Activated CD8-positive, alpha-beta memory T cell treated with anti-CD3 and anti-CD28 coated beads, Interleukin-2, amount 50 U/mL, for 24 hours (primary cell): ENCODE results near the gene TAS2R38.

Experiments
- DNase-seq: peaks from one replicate; pipeline ENCODE4 v3.0.0-alpha.2; 2020; ENCODE audit errors: extremely low read depth

The TAS2R38 gene

DNA sequence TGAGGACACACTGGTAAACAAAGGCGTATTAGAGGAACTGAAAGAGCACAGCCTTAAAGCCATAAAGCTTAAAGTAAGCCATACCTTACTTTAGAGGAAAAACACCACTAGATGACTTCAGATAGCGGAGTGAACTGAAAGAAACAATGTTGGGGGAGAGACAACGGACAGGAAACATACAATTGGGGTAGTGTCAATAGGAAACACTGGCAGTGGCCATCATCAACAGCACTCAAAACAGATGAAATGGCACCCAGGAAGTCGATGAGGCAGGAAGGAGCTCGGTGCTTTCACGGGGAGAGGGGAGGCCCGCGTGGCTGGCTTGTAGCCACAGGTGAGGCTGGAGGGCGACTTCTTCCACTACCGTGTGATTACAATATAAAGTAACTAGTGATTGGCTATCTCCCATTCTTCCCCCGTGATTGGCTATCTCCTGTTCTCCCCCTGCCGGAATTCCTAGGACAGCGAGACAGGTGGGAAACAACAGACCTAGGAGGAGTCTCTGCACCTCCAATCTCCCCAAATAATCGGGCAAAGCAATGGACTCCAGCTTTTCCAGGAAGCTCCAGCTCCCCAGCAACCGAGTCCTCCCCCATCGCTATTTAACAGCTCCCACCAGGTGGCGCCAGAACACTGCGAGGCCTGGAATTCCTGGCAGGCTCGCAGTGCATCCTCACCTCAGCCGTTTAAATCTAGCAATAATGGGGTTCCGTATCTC lies 2.4 kb upstream of the TAS2R38 start:
- peak; percentile 21 for DNase-seq

DNA sequence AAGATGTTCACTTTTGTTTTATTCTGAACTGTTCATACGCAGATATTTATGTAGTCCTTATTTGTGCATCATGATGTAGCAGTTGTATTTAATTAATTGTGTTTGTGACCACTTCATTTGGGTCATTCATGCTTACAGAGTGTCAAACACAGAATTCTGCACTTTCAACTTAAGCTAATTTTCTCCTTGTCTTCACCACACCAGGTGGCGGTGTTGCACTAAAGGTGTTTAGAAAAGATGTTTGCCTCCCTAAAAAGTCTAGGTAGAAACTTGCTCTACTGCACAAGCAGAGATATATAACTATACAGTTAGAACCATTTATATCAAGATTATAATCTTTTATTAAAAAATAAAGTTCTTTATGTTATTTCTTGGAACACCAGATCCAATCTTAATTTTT lies 1.3 kb upstream of the TAS2R38 start:
- DNase-seq = no peak

DNA sequence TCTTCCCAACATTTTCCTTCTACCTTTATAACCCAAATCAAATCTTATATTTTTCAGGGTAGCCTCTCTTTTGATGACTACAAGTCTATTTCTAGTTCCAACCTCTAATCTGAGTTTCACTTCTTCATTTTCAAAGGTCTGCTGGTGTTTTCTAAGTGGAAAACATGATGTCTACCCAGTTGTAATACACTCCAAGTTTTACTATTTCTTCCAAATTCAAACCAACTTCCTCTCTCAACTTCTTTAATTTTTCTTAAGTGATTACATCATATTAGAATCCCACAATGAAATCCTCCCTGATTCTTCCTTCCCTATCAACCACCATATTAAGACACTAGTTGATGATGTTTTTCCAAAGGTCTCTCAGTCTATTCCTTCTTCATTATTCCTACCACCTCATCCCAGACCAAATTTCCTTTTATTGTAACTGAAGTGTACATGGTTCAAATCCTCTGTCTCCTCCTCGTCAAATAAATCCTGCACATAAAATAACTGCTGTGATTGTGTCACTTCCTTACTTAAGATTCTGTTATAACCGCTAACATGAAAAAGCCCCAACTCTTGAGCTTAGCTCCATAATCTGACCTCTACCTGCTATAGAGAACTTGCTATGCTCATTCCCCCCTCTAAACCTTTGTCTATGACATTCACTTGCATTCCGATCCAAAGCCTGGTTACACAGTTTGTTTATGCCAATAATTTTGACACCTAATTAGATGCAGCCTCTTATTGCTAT lies 12.7 kb downstream of the TAS2R38 start:
- DNase-seq = no peak

GRCh38 chr7:141956084-141956483 lies 17.5 kb downstream of the TAS2R38 start:
- no peak for DNase-seq

DNA sequence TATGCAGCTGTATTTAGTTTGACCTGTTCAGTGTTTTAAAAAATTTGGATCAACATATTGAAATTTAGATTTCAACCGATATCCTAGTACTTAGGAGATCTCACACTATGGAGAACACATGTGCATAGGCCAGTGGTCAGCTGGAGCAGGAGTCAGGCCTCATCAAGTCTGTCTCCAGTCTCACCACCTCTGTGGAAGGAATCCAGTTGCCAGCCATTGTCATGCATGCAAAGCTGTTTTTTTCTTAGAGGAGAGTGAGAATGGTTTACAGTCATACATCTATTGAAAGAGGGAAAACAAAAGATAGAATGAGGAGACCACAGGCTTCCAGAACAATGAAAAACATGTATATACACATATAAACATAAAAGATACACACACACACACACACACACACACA lies 19.2 kb downstream of the TAS2R38 start:
- DNase-seq = no peak

DNA sequence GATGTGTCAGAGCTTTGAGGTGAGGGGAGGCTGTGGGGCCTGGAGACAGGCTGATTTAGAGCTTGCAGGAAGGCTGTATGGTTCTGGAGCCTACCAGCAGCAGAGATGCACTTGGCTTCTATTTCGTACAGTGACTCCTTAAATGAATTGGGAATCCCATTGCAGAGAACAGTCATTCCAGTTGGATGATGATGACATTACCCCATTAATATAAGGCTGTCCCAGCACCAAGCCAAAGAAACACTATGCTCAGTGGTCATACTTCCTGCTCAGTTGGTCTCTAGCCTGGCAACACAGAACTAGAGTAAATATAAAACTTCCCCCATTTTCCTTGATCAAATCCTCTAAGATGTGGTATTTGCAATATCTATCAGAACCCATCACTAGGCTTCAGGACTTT lies 21.1 kb downstream of the TAS2R38 start:
- DNase-seq = no peak

DNA sequence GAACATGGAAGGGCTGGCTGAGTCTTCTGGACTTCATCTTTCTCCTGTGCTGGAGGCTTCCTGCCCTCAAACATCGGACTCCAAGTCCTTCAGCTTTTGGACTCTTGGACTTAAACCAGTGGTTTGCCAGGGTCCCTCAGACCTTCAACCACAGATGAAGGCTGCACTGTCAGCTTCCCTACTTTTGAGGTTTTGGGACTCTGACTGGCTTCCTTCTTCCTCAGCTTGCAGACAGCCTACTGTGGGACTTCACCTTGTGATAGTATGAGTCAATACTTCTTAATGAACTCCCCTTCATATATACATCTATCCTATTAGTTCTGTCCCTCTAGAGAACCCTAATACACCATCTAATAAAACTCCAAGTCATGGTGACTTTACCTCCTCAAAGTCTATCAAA lies 22.8 kb downstream of the TAS2R38 start:
- DNase-seq = no peak

GRCh38 chr7:141949911-141950310 lies 23.7 kb downstream of the TAS2R38 start:
- DNase-seq = no peak

DNA sequence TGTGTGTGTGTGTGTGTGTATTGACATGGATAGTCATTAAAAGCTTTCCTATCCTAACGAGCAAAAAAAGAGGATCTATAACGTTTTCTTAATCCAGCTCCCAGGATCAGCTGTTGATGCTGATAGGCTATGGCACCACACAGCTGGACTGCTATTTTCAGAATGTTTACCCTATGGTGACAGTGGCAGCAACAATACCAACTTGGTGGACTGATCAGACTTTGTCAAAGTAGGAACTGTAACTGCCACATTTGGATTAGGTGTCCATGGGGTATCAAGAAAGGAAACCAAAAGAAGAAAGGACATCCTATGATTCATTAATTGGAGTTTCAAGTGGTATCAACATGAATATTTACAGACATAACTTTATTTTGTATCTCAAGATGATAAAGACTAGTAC lies 24.1 kb downstream of the TAS2R38 start:
- DNase-seq = no peak

DNA sequence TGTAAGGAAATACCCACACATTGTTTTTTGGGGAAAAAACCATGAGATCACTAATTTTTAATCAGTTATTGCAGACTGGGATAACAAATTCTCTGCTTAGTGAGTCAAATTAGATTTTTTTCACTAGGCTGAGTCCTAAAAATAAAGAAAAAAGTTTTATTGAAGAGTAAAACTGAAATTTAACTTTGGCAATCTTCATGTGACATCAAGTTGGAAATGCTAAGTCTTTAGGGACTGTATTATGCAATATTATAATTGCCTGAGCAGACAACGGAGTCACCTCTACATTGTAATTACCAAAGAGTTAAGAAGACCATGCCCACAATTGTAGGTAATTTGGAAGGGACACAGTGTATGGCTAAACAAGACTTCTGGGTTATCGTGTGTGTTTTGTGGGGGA lies 24.6 kb downstream of the TAS2R38 start:
- DNase-seq = no peak

GRCh38 chr7:141946796-141947195 lies 26.8 kb downstream of the TAS2R38 start, which contains the start of gene CLEC5A:
TSS of gene CLEC5A (minus strand) at chr7:141946974. CDS start at chr7:141946292, 682 bp downstream.
- no peak for DNase-seq

DNA sequence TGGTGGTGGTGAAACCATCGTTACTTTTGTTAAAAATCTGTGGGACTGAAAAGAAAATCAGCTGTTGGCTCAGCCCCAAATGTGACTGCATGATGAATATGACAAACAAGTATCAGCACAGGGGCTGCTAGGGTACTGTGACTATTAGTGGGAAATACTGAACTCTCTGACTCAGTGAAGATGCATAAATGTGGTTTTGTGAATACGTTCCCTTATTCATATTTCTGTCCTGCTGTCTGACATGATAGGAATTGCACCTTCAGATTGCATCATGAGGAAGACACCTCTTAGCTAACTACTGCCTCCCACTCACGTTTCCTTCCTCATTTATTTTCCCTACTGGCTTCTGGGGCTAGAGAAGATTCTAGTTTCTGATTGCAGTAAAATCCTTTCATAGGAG lies 28.2 kb downstream of the TAS2R38 start:
- no peak for DNase-seq

GRCh38 chr7:141944811-141945210 lies 28.8 kb downstream of the TAS2R38 start:
- DNase-seq = no peak

DNA sequence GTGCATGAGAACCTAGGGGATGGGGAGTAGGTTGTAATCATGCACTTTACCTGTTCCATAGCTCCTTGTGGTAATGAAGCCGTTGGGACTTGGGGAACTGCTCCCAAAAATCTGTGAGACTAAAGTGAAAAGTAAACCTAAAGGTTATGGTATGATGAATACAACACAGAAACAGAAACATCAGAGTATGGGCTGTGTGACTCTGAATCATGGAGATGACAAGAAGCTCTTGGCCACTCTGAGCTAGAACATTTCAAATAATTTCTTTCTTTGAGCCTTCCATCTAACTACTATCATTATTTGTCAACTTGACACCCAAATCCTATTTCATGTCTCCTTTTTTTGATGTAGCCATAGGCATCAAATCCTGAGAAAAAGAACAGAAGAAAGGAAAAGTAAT lies 29.7 kb downstream of the TAS2R38 start:
- DNase-seq = no peak

DNA sequence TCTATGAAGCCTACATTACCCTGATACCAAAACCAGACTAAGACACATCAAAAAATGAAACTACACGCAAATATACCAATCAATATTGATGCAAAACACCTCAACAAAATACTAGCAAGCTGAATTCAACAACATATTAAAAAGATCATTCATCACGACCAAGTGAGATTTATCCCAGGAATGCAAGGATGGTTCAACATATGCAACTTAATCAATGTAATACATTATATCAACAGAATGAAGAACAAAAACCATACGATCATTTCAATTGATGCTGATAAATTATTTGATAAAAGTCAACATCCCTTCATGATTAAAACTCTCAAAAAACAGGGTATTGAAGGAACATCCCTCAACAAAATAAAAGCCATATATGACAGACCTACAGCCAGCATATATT lies 32.5 kb downstream of the TAS2R38 start:
- no peak for DNase-seq

GRCh38 chr7:141930211-141930610 lies 43.4 kb downstream of the TAS2R38 start:
- DNase-seq = no peak

DNA sequence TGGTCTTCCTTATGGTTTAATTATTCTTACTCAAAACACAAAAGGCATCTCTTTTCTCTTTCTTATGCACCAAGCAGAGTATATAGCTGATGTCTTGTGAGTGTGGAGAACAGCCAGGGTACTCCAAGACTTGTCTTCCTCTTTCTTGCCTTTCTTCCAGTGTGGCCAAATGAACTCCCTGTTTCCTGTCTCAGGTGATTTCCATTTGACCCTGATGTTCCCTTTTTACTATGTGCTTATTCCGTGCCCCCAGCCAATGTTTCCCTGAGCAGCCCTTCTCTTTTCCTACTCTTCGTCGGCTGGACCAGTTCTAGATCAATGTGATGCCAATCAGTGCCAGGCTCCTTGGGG lies 44.8 kb downstream of the TAS2R38 start:
- DNase-seq = no peak

DNA sequence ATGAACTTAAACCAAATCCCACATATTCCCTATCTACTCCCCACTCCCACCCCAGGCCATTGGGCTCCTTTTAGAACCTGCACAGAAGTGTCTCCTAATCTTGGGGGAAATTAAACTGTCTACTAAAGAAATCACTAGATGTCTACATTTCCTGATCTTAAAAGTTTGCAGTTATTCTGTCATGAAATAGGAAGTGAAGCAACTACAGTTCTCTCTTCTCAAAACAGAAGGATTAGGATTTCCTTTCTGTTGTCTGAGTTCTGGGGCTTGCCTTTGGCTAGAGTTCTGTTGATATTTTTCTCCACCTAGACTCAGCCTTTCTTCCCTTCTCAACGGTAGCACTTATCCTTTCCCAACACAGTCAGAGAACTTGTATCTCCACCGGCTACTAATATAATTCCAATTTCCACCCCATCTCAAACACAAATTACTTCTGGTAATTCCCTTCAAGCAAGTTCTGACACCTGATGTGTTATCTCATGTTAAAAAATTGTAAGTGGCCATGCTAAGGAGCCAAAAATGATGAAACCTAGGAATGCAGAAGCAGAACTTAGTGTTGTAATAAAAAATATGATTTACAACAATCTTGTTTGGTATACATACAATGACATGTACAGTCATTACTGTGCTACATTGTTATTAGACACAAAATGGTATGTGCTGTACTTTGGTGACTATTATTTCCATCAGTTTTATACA lies 45.3 kb downstream of the TAS2R38 start:
- DNase-seq = no peak
